ENCODE results near the gene NCOA7. TPM values are rescaled to one million over a fixed set of nuclear protein-coding genes. Genes with fewer than 3 reads are reported as not detected.

The NCOA7 gene
- total RNA-seq, 1 donor from 2014 or later = 26.2 TPM

- H3K4me1 Mint-ChIP-seq (ENCODE audit: unreplicated experiment) = peaks cover 29% of the 10 kb centered on the region
- peaks cover 2% of the 10 kb centered on the region for H3K27me3 Mint-ChIP-seq (ENCODE audit: unreplicated experiment)
- H3K4me3 Mint-ChIP-seq (ENCODE audit: unreplicated experiment) = no peak overlapping the region
- peak overlapping the region; percentile 15 for H3K27ac Mint-ChIP-seq (ENCODE audit: unreplicated experiment)
- no peak for TF ChIP-seq CTCF (IDR thresholded peaks at IDR 0.05; ENCODE audit: unreplicated experiment)
- no peak for DNase-seq (ENCODE audit: low spot score)
- H3K36me3 Mint-ChIP-seq (ENCODE audit: low read depth, unreplicated experiment) = peaks cover 12% of the 10 kb centered on the region
- H3K9me3 Mint-ChIP-seq (ENCODE audit: unreplicated experiment) = no peaks in the 10 kb centered on the region
Measured at GRCh38 chr6:125826695-125827463, 36.1 kb downstream of the NCOA7 start.

DNA sequence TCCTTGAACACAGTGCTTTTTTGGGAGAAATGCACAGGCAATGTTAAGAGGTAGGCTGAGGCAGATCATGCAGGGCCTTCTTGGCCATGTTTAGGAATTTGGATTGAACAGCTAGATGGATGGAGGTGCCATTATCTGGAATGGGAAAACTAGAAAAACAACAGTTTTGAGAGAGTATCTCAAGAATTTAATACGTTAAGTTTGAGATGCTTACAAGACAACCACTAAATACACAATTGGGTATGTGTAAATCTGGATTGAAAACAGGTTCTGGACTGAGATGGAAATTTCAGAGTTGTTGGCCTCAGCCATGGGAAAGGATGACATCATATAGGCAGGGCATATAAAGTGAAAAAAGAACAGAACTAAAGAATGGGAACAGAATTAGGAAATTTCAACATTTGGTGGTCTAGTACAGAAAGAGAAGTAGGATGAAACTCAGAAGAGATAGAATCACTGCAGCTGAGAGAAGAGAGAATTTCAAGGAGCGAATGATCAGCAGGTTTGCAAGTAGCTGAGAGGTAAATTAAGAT, 37.1 kb downstream of the NCOA7 start:
- no peak overlapping the region for H3K4me3 Mint-ChIP-seq (ENCODE audit: unreplicated experiment)
- H3K27ac Mint-ChIP-seq (ENCODE audit: unreplicated experiment) = peak overlapping the region; percentile 6
- no peak for TF ChIP-seq CTCF (IDR thresholded peaks at IDR 0.05; ENCODE audit: unreplicated experiment)
- H3K27me3 Mint-ChIP-seq (ENCODE audit: unreplicated experiment) = peaks cover 2% of the 10 kb centered on the region
- peaks cover 32% of the 10 kb centered on the region for H3K4me1 Mint-ChIP-seq (ENCODE audit: unreplicated experiment)
- H3K9me3 Mint-ChIP-seq (ENCODE audit: unreplicated experiment) = no peaks in the 10 kb centered on the region
- DNase-seq (ENCODE audit: low spot score) = no peak
- peaks cover 10% of the 10 kb centered on the region for H3K36me3 Mint-ChIP-seq (ENCODE audit: low read depth, unreplicated experiment)

- no peaks in the 10 kb centered on the region for H3K9me3 Mint-ChIP-seq (ENCODE audit: unreplicated experiment)
- H3K27ac Mint-ChIP-seq (ENCODE audit: unreplicated experiment) = peak overlapping the region; percentile 48
- peaks cover 2% of the 10 kb centered on the region for H3K27me3 Mint-ChIP-seq (ENCODE audit: unreplicated experiment)
- H3K4me1 Mint-ChIP-seq (ENCODE audit: unreplicated experiment) = peaks cover 38% of the 10 kb centered on the region
- H3K4me3 Mint-ChIP-seq (ENCODE audit: unreplicated experiment) = no peak overlapping the region
- no peak for TF ChIP-seq CTCF (IDR thresholded peaks at IDR 0.05; ENCODE audit: unreplicated experiment)
- no peak for DNase-seq (ENCODE audit: low spot score)
- peaks cover 10% of the 10 kb centered on the region for H3K36me3 Mint-ChIP-seq (ENCODE audit: low read depth, unreplicated experiment)
Measured at GRCh38 chr6:125828476-125829039, 37.8 kb downstream of the NCOA7 start.

DNA sequence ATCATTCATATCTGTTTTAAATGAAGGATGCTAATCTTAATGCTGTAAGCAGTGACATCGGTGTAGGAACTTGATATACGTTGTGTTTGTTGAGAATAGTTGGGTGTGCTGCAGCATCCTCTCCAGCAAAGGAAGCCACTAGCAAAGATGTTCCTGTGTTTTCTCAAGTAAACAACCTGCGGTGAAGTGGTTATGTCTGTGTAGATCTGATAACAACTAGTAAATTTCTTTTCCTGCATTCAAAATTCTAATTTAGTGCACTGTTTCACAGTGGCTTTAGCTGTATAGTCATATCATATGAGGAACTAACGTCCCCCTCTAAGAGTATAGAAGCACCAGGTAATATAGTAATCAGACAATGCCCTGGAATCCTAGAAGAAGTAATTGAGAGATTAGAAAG, 38.7 kb downstream of the NCOA7 start:
- Mint-ChIP-seq H3K27me3 (ENCODE audit: unreplicated experiment) (peaks cover 2% of the 10 kb centered on the region), H3K9me3 (ENCODE audit: unreplicated experiment) (no peaks in the 10 kb centered on the region), H3K27ac (ENCODE audit: unreplicated experiment) (peak overlapping the region; percentile 83), H3K4me3 (ENCODE audit: unreplicated experiment) (no peak overlapping the region), H3K36me3 (ENCODE audit: low read depth, unreplicated experiment) (peaks cover 10% of the 10 kb centered on the region), H3K4me1 (ENCODE audit: unreplicated experiment) (peaks cover 43% of the 10 kb centered on the region)
- DNase-seq (ENCODE audit: low spot score) = no peak
- TF ChIP-seq CTCF (IDR thresholded peaks at IDR 0.05; ENCODE audit: unreplicated experiment) = no peak

DNA sequence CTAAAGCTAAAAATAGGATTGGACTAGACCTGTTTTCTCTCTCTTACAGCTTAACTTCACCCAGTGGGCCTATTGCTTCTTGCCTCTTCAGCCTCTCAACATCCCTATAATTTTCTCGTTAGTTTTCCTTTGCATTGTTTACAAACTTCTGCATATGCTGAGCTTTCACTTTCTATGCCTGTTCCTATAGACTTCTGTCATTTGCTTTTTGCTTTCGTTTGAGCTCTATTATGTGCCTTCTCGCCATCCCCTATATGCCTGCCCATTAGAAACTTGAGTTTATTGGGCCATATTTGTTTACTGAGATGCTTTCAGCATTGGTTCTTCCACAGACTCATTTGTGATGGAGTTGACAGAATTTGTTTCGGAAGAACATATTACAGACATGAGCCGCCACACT, 40.9 kb downstream of the NCOA7 start:
- no peak overlapping the region for H3K4me3 Mint-ChIP-seq (ENCODE audit: unreplicated experiment)
- no peaks in the 10 kb centered on the region for H3K9me3 Mint-ChIP-seq (ENCODE audit: unreplicated experiment)
- H3K4me1 Mint-ChIP-seq (ENCODE audit: unreplicated experiment) = peaks cover 54% of the 10 kb centered on the region
- peaks cover 6% of the 10 kb centered on the region for H3K36me3 Mint-ChIP-seq (ENCODE audit: low read depth, unreplicated experiment)
- H3K27me3 Mint-ChIP-seq (ENCODE audit: unreplicated experiment) = peaks cover 2% of the 10 kb centered on the region
- no peak overlapping the region for H3K27ac Mint-ChIP-seq (ENCODE audit: unreplicated experiment)
- no peak for TF ChIP-seq CTCF (IDR thresholded peaks at IDR 0.05; ENCODE audit: unreplicated experiment)
- no peak for DNase-seq (ENCODE audit: low spot score)

Data from endothelial cell (in vitro differentiated cells).